Subcutaneous adipose tissue (tissue), 4 donors: ENCODE measurements around the gene UBE2V1. TPM values are rescaled to one million over a fixed set of nuclear protein-coding genes. Genes with fewer than 3 reads are reported as not detected.

Source experiments
- CTCF ChIP-seq: fragments of 450-650 bp; IDR thresholded peaks from one replicate; pipeline ENCODE4 v1.5.1; 2016; ENCODE audit warnings: low read depth, mild to moderate bottlenecking, control low read depth, antibody characterized with exemption, moderate library complexity
- total RNA-seq, 4 donors: library from RNA; depleted of rRNA; stranded (reverse); fragments of >200 nt; gene quantifications; one replicate each; pipeline ENCODE4 v1.1.0, GENCODE V29; 2016

Gene UBE2V1
- total RNA-seq, 4 donors from 2014 or later = 61.9 to 117 (median 95.1) TPM

GRCh38 chr20:50050660-50051308 lies 62.2 kb downstream of the UBE2V1 start:
- no peak for TF ChIP-seq CTCF

- TF ChIP-seq CTCF = no peak
Measured at GRCh38 chr20:50050214-50050613, 62.7 kb downstream of the UBE2V1 start.

- TF ChIP-seq CTCF = no peak
Measured at GRCh38 chr20:50049442-50050026, 63.4 kb downstream of the UBE2V1 start.

- TF ChIP-seq CTCF = no peak
Measured at GRCh38 chr20:50048420-50049166, 64.4 kb downstream of the UBE2V1 start.

- no peak for TF ChIP-seq CTCF
Measured at GRCh38 chr20:50044353-50044960, 68.5 kb downstream of the UBE2V1 start.

- no peak for TF ChIP-seq CTCF
Measured at GRCh38 chr20:50043573-50044352, 69.2 kb downstream of the UBE2V1 start.
